HG02973 (cell line): ENCODE results near the gene OXT.

Experiments used
- ATAC-seq: cut with Tn5 transposase; IDR thresholded peaks from one replicate; pipeline ENCODE4 v1.9.1; 2021; ENCODE audit warnings: moderate library complexity; ENCODE audit not compliant: unreplicated experiment

OXT gene

GRCh38 chr20:3084283-3084985 is 13.0 kb downstream of the OXT start, which contains the start of gene AVP:
TSS of gene AVP (minus strand) at chr20:3084724. CDS start at chr20:3084674, 50 bp downstream.
- no peak for ATAC-seq

GRCh38 chr20:3084986-3085360 is 13.6 kb downstream of the OXT start:
- ATAC-seq, result no peak

- ATAC-seq, result no peak
Observed at GRCh38 chr20:3085571-3086072, 14.2 kb downstream of the OXT start.

GRCh38 chr20:3088031-3088430 is 16.6 kb downstream of the OXT start:
- no peak for ATAC-seq

GRCh38 chr20:3090565-3090964 is 19.1 kb downstream of the OXT start:
- ATAC-seq, result no peak

- no peak for ATAC-seq
Observed at GRCh38 chr20:3092611-3093379, 21.4 kb downstream of the OXT start.

GRCh38 chr20:3093861-3094361 is 22.5 kb downstream of the OXT start:
- ATAC-seq, result no peak

GRCh38 chr20:3094848-3095629 is 23.6 kb downstream of the OXT start:
- no peak for ATAC-seq

- no peak for ATAC-seq
Observed at GRCh38 chr20:3100480-3100879, 29.1 kb downstream of the OXT start.

- ATAC-seq, result no peak
Observed at GRCh38 chr20:3101251-3101650, 29.8 kb downstream of the OXT start.

GRCh38 chr20:3101737-3102574 is 30.5 kb downstream of the OXT start:
- ATAC-seq, result no peak

- no peak for ATAC-seq
Observed at GRCh38 chr20:3102575-3103368, 31.4 kb downstream of the OXT start.

- no peak for ATAC-seq
Observed at GRCh38 chr20:3103369-3104032, 32.1 kb downstream of the OXT start.

GRCh38 chr20:3105256-3106137 is 34.1 kb downstream of the OXT start:
- no peak for ATAC-seq

- ATAC-seq, result no peak
Observed at GRCh38 chr20:3106185-3106584, 34.8 kb downstream of the OXT start.

- ATAC-seq, result no peak
Observed at GRCh38 chr20:3106658-3107463, 35.4 kb downstream of the OXT start.

- no peak for ATAC-seq
Observed at GRCh38 chr20:3107464-3108025, 36.1 kb downstream of the OXT start.
